ENCODE measurements around the gene NLRP13.
"Not testable (repeated sequence)": the region's sequence is repeated elsewhere in the genome, so short reads cannot be mapped to it uniquely, and the experiment has no call there.

NLRP13 gene

DNA sequence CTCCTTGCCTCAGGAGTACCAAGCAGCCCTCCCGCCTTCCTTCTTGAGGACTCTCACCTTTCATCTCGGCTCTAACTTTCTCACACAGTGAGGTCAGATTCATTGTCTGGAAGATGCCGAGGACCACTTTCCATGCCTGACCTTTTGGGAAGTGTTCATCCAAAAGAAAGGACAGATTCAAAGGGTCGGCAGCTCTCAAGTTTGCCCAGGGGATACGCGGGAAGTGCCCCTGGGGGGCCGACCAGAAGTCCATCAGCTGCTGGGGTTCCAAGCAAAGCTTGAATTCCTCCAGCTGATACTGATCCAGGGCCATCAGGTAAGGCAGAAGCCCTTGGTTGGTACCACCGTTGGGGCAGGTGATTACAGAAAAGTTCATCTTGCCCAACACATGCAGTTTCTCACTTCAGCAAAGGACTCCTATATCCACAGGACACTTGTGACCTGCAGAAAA, at the start of gene NLRP13:
Gene NLRP13, minus strand, starts transcription at position 401 of the 451 bp plus-strand sequence. Its CDS starts 25 bp downstream, at position 376.
- FAIRE-seq (no peak), DNase-seq (ENCODE audit: insufficient read length, low spot score) (no peak)

DNA sequence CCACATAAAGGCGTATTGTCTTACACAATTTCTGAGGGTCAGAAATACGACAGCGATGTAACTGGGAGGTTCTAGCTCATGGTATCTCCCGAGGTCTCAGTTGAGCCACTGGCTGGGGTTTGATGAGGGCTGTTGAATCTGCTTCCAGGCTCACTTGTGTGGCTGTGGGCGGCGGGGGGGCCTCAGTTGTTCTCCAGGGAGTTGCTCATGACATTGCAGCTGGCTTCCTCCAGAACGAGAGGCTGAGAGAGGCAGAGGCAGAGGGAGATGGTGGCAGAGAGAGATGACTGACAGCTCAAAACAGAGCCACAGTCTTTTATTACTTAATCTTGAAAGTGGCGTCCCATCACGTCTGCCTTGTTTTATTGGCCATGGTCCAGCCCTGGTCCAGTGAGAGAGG, 48.3 kb upstream of the NLRP13 start:
- no peak for FAIRE-seq
- no peak for DNase-seq (ENCODE audit: insufficient read length, low spot score)

DNA sequence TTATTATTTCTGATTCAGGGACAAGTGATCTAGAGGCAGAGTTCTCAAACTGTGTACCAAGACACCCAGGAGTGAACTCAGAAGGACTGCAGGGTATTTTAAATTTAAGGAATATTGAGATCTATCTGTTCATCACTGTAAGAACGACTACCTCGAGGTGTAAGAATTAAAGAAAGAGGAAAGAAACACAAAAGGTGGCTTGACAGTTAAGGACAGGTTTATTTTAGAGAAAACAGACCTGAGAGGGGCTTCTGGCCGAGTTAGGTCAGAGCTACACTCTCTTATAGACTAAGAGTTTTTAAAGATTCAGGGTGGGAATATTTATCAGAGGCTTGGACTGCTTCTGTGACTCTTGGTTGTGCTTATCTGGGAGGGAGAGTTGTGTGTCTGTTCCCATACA, 41.8 kb upstream of the NLRP13 start:
- DNase-seq (ENCODE audit: insufficient read length, low spot score), result no peak
- no peak for FAIRE-seq

DNA sequence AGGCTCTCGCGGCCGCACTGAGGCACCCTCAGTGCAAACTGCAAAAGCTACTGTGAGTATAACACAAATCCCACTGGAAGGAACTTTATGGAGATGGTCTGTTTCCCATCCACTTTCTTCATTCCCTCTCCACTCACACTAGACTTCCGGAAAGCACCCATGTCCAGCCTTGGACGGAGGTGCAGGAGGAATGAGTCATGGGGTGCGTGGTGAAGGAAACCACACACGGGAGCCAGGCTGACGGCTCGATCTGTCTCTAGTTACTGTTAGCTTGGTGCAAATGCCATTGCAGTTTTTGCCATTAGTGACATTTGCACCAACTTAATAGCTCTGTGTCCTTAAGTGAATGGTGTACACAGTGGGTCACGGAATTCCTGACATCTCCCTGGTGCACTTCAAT, 30.1 kb upstream of the NLRP13 start:
- DNase-seq (ENCODE audit: insufficient read length, low spot score) (peak; percentile 29), FAIRE-seq (no peak)

DNA sequence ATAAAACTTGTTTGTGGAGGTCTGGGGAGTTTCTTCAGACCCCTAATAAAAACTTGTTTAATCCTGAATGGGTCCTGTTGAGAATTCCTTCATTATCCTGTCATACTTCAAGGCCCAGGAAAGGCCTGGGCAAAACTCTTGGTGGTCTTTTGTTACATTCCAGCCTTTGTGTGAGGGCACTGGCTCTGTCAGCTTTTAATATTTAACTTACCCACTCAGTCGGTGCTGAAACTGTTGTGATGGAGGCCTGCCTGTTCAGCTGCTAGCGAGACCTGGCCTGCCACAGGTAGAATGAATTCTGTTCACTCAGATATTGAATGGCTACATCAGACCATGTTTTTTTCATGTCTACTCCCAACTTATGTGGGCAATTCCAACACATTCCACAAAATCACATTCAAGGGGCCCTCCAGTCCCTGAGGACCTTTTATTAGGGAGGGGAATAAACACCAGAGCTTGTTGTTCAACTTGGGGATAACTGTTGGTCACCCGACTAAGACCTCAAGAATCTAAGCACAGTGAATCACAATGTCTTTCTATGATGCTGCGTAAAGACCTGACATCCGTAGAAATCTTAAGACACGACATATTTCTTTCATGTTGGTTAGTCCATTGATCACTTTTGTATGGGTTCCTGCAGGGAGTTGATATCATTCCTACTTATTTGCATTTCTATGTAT, 28.0 kb upstream of the NLRP13 start:
- FAIRE-seq, result no peak
- no peak for DNase-seq (ENCODE audit: insufficient read length, low spot score)

DNA sequence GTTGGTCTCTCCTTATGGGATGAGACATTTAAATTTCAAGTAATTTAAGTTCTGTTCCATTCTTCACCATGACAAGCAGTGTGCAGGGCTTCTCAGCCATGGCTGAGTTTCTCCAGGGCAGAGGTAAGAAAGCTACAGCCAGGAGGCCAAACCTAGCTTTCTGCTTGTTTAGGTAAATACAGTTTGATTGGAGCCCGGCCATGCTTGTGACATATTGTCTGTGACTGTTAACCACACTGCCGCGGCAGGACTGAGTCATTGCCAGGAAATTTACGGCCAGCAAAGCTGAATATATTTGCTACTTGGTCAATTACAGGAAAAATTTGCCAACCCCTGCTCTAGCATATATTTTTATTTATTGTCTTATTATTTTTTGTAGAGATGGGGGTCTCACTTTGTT, 26.2 kb upstream of the NLRP13 start:
- DNase-seq (ENCODE audit: insufficient read length, low spot score) (peak; percentile 22), FAIRE-seq (no peak)

- DNase-seq (ENCODE audit: insufficient read length, low spot score) (no peak), FAIRE-seq (no peak)
Measured at GRCh38 chr19:55956431-55956830, 24.3 kb upstream of the NLRP13 start.

GRCh38 chr19:55950566-55950965, 18.4 kb upstream of the NLRP13 start:
- not testable (repeated sequence) for DNase-seq (ENCODE audit: insufficient read length, low spot score); FAIRE-seq

GRCh38 chr19:55947532-55947931, 15.4 kb upstream of the NLRP13 start, which contains the start of gene NLRP8:
Gene NLRP8, plus strand, starts transcription at chr19:55947832.
- DNase-seq (ENCODE audit: insufficient read length, low spot score), result no peak
- FAIRE-seq, result no peak

DNA sequence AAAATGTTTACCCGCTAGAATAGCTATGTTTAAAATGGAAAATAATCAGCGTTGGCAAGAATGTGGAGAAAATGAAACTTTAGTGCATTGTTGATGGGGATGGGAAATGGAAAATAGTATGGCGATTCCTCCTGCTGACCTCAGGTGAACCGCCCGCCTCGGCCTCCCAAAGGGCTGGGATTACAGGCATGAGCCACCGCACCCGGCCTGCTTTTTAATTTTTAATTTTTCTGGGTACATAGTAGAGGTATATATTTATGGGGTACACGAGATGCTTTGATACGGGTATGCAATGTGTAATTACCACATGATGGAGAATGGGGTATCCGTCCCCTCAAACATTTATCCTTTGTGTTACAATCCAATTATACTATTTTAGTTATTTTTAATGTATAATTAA, 8.2 kb upstream of the NLRP13 start:
- DNase-seq (ENCODE audit: insufficient read length, low spot score) (no peak), FAIRE-seq (no peak)

DNA sequence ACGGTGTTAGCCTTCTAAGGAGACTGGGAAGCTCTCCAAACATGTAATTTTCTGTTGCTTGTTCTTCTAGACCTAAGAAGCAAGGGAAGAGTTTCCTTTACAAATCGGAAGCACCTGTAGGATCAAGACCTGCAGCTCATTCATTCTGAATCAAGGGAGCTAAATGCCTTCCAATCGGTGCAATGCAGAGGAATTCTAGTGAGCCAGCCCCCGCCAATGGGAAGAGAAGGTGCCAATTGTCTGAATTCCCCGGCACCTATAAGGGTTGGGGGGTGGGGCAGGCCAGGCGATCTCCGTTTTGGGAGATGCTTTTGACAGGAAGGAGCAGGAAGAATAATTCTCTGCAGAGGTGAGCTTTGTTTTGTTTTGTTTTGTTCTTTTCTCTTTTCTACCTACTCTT, 7.1 kb upstream of the NLRP13 start:
- no peak for FAIRE-seq
- DNase-seq (ENCODE audit: insufficient read length, low spot score), result no peak

- DNase-seq (ENCODE audit: insufficient read length, low spot score), result no peak
- FAIRE-seq, result no peak
Measured at GRCh38 chr19:55935206-55935605, 3.1 kb upstream of the NLRP13 start.

DNA sequence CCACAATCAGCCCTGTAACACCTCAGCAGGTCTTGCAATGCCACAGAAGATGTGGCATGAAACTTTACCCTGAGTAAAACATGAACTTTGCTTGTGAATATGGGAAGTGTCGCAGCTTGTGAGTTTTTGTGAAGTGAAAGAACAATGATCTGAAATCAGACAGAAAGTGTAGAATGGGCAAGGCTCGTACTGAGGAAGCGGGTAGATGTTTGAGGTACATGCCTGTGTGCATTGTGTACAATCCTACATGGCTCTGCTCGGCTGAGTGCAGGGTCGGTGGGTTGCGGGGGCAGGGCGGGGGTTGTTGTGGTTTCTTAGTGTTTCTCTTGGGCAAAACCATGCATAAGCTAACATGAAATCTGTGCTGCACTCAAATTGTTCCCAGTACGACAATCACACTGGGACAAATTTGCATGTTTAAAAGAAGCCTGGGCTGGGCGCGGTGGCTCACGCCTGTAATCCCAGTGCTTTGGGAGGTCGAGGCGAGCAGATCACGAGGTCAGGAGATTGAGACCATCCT, 1.1 kb downstream of the NLRP13 start:
- FAIRE-seq (no peak), DNase-seq (ENCODE audit: insufficient read length, low spot score) (no peak)

GRCh38 chr19:55929258-55929657, 2.9 kb downstream of the NLRP13 start:
- FAIRE-seq, result not testable (repeated sequence)

DNA sequence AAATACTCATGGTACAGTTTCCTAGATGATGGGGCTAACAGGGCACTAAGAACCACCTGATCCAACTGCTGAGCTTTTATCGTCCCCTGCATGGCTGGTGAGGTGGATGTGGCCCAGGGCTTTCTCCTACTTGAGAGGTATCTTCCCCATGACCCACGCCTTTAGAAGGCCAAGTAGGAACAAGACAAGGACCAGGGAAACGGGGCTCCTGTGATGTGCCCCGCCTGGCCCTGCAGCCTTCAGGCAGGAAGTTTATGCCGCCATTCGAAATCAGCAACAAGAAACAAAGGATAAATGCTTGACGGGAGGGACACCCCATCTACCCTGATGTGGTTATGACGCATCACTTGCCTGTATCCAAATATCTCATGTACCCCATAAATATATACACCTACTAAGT, 4.1 kb downstream of the NLRP13 start:
- FAIRE-seq, result no peak
- no peak for DNase-seq (ENCODE audit: insufficient read length, low spot score)

More at GRCh38 chr19:55929258-55929657, 2.9 kb downstream of the NLRP13 start:
- DNase-seq (ENCODE audit: insufficient read length, low spot score), result not testable (repeated sequence)

GRCh38 chr19:55923556-55923955, 8.6 kb downstream of the NLRP13 start:
- DNase-seq (ENCODE audit: insufficient read length, low spot score) (no peak), FAIRE-seq (no peak)

DNA sequence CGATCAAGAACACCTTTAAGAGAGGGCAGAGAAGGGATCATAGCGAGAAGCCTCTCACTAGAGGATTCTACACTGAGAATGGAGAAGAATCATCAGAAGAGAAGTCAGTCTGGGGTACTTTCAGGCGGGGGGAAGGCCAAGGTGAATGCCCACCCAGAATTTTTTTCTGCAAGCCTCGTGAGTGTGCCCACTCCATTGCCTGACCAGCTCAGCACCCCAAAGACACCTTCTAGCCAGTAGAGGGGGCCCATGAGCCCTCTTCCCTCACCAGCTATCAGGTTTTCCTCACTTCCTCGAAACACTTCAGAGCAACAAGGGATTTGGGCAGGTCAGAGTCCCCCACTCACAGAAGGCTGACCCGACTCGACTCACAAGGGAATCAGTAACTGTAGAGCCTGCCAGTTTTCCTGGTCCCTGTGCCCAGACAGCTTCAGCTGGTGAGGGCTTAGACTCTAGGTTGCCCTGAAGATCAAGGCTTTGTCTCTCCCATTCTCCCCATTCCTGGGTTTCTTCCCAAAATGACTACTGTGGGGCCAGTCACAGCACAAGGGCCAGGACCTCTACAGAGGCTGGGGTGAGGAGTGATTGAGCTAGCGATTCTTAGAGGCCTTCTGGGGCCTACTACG, 18.4 kb downstream of the NLRP13 start:
- peak; percentile 17 for DNase-seq (ENCODE audit: insufficient read length, low spot score)
- no peak for FAIRE-seq

- no peak for FAIRE-seq
- no peak for DNase-seq (ENCODE audit: insufficient read length, low spot score)
Measured at GRCh38 chr19:55912916-55913315, 19.2 kb downstream of the NLRP13 start.

- FAIRE-seq (no peak), DNase-seq (ENCODE audit: insufficient read length, low spot score) (no peak)
Measured at GRCh38 chr19:55909801-55910200, 22.3 kb downstream of the NLRP13 start.

GRCh38 chr19:55907746-55908145, 24.4 kb downstream of the NLRP13 start:
- DNase-seq (ENCODE audit: insufficient read length, low spot score), result no peak
- no peak for FAIRE-seq

DNA sequence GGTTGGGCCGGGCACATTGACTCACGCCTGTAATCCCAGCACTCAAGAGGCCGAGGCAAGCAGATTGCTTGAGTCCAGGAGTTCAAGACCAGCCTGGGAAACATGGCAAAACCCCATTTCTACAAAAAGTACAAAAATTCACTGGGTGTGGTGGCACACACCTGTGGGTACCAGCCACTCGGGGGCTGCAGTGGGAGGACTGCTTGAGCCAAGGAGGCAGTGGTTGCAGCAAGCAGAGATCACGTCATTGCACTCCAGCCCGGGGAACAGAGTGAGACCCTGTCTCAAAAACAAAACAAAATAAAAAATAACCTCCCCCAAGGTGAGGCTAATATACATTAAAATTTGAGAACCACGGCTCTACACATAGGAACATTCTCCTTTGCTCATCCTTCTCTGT, 24.9 kb downstream of the NLRP13 start:
- DNase-seq (ENCODE audit: insufficient read length, low spot score) (no peak), FAIRE-seq (no peak)
